CD4-positive, alpha-beta T cell treated with Interleukin-6 for 4 hours (primary cell): ENCODE measurements around the gene FOXP1.

ENCODE experiments used
- DNase-seq: peaks from one replicate; pipeline ENCODE4 v3.0.0-alpha.2; 2020; ENCODE audit warnings: mixed read lengths

Gene FOXP1

GRCh38 chr3:71583566-71584393 lies at the start of gene FOXP1:
Gene FOXP1, minus strand, starts transcription at chr3:71583728. Its CDS starts 385,347 bp downstream, at chr3:71198381.
- DNase-seq, result peak; percentile 73

DNA sequence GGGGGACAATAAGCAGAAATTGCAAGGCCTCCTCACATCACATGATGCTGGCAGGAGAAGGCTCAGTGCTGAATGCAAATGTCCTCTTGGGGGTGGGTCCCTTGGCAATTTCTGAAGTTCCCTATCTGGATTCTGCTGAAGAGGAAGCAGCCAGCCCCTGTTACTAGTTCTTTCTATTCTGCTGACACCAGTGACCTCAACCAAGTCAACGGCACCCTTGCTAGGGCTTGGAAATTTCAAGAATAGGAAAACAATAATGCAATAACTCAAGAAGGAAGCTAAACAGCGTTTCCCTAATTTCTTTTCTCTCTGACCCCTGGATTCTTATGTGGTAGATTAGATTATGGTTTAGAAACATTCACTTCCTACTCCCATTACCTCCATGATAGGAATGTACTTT lies 46.2 kb upstream of the FOXP1 start:
- no peak for DNase-seq

DNA sequence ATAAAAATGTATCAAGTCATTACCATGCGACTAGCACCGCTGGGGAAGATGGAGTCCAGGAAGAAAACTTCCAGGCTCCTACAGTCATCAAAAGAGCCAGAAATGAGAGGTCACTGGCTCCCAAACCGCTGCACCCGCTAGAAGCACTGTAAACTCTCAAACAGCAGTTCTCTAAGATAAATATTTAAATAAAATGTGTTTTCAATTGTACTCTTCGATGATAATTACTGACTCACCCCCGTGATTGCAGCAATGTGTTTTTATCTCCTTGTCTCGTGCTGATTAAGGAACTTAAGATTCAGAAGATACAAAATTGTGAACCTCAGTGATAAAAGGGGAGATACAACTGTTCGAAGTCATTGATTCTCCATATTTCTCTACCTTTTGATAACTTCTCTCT lies 45.8 kb upstream of the FOXP1 start:
- DNase-seq, result no peak

GRCh38 chr3:71628522-71628921 lies 45.0 kb upstream of the FOXP1 start:
- no peak for DNase-seq

DNA sequence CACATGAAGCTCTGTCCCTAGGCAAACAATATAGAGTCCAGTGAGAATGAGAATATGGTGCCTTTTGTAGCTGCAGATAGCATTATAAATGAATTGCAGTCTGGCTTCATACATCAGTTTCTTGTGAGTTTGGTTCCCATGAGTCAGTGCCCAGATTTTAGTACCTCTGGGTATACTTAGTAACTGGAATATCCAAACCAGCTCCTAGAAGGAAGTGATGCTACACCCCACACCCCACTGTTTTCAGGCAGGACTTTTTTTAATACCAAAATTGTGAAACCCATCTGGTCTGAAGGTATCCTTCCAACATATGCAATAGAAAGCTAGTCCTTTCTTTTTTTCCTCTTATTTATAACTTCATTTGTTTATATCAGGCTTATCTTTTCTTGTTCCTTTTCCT lies 42.1 kb upstream of the FOXP1 start:
- DNase-seq, result no peak

- DNase-seq, result no peak
Measured at GRCh38 chr3:71621825-71622537, 38.5 kb upstream of the FOXP1 start.

- DNase-seq, result no peak
Measured at GRCh38 chr3:71618538-71618937, 35.0 kb upstream of the FOXP1 start.

- DNase-seq, result no peak
Measured at GRCh38 chr3:71616571-71617021, 33.1 kb upstream of the FOXP1 start.

DNA sequence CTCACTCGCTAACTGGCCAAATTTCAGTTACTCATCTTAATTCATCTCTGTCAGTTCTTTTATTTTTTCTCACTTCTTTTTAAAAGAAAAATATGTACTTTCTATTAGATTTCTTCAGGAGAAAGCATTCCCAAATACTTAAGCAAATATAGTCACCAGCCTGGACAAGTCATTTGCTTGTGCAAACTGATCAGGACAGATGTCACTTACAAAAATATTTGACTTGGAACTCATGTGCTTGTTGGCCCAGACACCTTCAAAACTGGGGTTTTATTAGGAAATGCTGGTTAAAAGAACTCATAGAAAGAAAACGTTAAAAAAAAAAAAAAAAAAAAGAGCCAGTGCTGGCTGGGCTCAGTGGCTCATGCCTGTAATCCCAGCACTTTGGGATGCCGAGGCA lies 31.3 kb upstream of the FOXP1 start:
- no peak for DNase-seq

- DNase-seq, result no peak
Measured at GRCh38 chr3:71614426-71614825, 30.9 kb upstream of the FOXP1 start.

- DNase-seq, result no peak
Measured at GRCh38 chr3:71611099-71611498, 27.6 kb upstream of the FOXP1 start.

- DNase-seq, result no peak
Measured at GRCh38 chr3:71607364-71607763, 23.8 kb upstream of the FOXP1 start.

- DNase-seq, result no peak
Measured at GRCh38 chr3:71606582-71606981, 23.1 kb upstream of the FOXP1 start.

- no peak for DNase-seq
Measured at GRCh38 chr3:71602256-71602655, 18.7 kb upstream of the FOXP1 start.

GRCh38 chr3:71601811-71602210 lies 18.3 kb upstream of the FOXP1 start:
- DNase-seq, result no peak

- no peak for DNase-seq
Measured at GRCh38 chr3:71600646-71601288, 17.2 kb upstream of the FOXP1 start.

DNA sequence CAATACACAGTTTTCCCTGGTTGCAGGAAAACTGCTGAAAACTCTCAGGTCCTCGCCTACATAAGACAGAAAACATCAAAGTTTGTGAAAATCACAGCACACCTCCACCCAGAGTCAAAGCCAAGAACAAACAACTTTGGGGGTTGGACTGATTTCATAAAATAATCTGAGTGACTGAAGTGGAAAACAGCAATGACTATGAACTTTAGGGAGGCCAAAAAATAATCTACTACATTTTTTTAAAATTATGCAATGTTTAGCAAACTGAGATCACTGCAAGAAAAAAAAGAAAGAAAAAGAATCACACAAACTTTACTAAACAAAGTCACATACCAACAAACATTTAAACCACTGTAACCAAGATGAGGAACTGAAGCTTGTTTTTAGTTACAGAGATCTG lies 15.9 kb upstream of the FOXP1 start:
- no peak for DNase-seq

- no peak for DNase-seq
Measured at GRCh38 chr3:71598292-71598691, 14.8 kb upstream of the FOXP1 start.

- DNase-seq, result no peak
Measured at GRCh38 chr3:71597286-71597685, 13.8 kb upstream of the FOXP1 start.

DNA sequence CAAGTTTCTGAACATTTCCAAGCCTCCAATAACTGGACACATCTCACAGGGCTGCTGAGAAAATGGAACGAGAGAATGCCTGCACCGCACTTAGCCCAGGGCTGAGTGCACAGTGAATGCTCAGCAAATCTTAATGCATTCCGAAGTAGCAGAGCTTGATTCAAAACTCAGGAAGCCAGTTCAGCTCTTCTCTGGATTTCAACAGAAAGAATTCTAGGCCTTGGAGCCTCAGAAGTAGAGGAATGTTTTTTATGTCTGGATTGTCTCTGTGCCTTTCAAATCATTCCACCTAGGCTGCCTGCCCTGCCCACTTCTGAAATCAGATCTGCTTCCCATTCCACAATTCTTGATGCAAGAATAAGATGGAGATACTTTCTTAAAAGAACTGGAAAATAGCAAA lies 9.6 kb upstream of the FOXP1 start:
- no peak for DNase-seq

DNA sequence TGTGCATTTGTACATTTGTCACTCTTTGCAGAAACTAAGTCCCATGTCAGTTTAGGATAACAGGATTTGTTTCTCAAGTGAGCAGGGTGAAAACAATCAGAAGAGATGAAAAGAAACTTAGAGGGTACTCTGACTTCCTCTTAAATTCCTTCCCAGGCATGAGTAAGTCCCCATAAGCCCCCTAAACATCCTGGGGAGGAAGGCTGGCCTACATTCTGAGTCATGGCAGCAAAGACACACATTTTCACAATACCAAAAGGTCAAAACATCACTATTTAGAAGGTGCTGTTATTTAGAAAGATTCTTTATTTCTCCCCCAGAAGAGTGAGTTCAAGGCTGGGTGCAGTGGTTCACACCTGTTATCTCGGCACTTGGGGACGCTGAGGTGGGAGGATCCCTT lies 7.6 kb upstream of the FOXP1 start:
- DNase-seq, result no peak

DNA sequence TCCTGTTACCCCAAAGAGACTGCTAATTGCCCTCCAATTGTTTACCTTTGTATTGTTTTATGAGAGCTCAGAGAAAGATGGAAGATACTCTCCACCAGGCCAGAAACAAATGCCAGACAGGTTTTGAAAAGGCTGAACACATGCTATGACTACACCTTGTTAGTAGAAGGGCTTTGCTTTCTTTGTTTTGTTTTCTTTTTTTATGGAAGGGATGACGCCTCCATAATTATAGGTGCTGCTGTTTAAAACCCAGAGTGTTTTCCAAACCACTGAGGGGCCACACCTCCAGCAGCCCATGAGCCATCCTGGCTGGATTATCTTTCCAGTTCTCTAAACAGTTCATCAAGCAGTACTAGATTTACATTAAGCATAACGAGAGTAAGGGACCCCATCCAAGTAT lies 5.6 kb upstream of the FOXP1 start:
- no peak for DNase-seq

DNA sequence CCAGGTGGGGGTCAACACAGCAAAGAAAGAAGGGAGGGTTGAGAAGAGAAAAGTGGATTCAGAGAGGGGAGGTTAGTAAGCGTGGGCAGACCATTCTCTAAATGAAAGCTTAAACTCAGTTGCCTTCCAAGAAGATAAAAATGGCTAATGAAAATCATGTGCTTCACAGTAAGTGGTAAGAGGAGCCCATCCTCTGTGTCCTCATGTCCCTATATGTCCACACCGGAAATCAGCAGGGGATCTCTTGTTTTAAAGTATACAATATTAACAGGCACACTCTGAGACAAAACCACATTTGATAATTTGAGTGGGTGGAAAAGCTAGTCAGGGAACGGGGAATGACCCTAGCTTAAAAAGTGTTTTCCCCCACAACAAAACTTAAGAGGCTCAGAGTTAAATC lies 4.4 kb upstream of the FOXP1 start:
- DNase-seq, result no peak

- no peak for DNase-seq
Measured at GRCh38 chr3:71586810-71587242, 3.3 kb upstream of the FOXP1 start.
